ENCODE results near the gene RAB27A. TPM values are rescaled to one million over a fixed set of nuclear protein-coding genes. Genes with fewer than 3 reads are reported as not detected.
"Not testable (repeated sequence)": the region's sequence is repeated elsewhere in the genome, so short reads cannot be mapped to it uniquely, and the experiment has no call there.

RAB27A gene
- total and polyA plus RNA-seq, 4 donors: 20.5 to 67.5 (median 44.5) TPM

DNA sequence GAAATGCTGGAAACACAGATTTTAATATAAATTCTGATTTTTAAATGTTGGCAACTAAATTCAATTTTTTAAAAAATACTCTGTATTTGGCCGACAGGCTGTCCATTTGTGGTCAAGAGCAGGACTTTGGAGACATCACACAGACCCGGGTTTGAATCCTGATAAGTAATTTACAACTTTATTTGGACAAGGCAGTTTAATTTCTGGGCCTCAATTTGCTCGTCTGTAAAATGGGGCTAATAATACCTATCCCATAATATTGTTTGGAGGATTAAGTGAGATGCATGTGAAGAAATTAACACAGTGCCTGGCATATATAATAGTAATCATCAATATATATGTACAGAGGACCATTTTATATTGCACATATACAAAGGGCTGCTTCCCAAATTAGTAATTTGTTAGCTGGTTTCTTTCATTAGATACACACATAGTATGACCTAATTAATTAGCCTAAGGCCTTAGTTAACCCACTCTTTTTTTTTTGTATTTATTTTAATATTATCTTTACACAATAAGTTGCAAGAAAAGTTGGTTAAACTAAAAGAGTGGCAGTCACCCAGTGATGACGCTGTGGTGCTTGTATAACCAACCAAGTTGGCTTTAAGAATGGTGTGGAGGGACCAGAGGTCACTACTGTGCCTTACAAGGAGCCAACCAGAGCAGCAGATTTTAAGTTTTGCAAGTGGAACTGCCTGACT, 30.1 kb upstream of the RAB27A start:
- no peaks in the 10 kb centered on the region for H3K27me3 ChIP-seq (ENCODE audit: control insufficient read depth in 1 of 2, insufficient read depth in 2 of 2, low read length in 1 of 2)
- H3K9me3 ChIP-seq (ENCODE audit: control insufficient read depth, low read length): no peaks in the 10 kb centered on the region
- DNase-seq (peak in 1 of 2 donors; percentile 62), ATAC-seq (ENCODE audit: low FRiP score) (peak; percentile 80)
- WGBS, 2 donors: 23 to 30% methylated on average over 4 of the region's 4 CpGs
- H3K4me1 ChIP-seq (ENCODE audit: control insufficient read depth in 1 of 2, insufficient read depth in 2 of 2, low read length in 2 of 2): peaks cover 2 to 3% of the 10 kb centered on the region in 2 donors
- no peaks in the 10 kb centered on the region for H3K36me3 ChIP-seq (ENCODE audit: control insufficient read depth in 1 of 2, insufficient read depth in 2 of 2, low read length in 1 of 2)
- peak overlapping the region in 1 of 2 donors; percentile 19 for H3K27ac ChIP-seq (ENCODE audit: low read depth in 1 of 2, low read length in 2 of 2)
- peak overlapping the region; percentile 46 to 75 for H3K4me3 ChIP-seq (ENCODE audit: low read length in 2 of 2)
- intact Hi-C loops (cut with DNase I): loop anchor here in 1 of 2 donors (1.0 kb wide), 1 partner anchor 89 kb away; the partner anchor contains the start of genes CCPG1 and PIERCE2

GRCh38 chr15:55318588-55319494, 29.2 kb upstream of the RAB27A start, which contains the start of the genes PIGB and PIGBOS1:
Gene PIGB, plus strand, starts transcription at chr15:55319222. Its CDS starts 29 bp downstream, at chr15:55319251.
Gene PIGBOS1, minus strand, starts transcription at chr15:55319123. Its CDS starts 1,331 bp downstream, at chr15:55317792.
- intact Hi-C loops (cut with DNase I): loop anchor here in 1 of 2 donors (1.0 kb wide), 1 partner anchor 89 kb away; the partner anchor contains the start of genes CCPG1 and PIERCE2
- Histone ChIP-seq H3K27ac (ENCODE audit: low read depth in 1 of 2, low read length in 2 of 2) (peak within 1 kb of the TSS in 1 of 2 donors; percentile 74), H3K27me3 (ENCODE audit: control insufficient read depth in 1 of 2, insufficient read depth in 2 of 2, low read length in 1 of 2) (no peaks in the 10 kb centered on the region), H3K9me3 (ENCODE audit: control insufficient read depth, low read length) (no peaks in the 10 kb centered on the region), H3K4me3 (ENCODE audit: low read length in 2 of 2) (peak within 1 kb of the TSS; percentile 75 to 89), H3K4me1 (ENCODE audit: control insufficient read depth in 1 of 2, insufficient read depth in 2 of 2, low read length in 2 of 2) (peaks cover 2 to 3% of the 10 kb centered on the region in 2 donors), H3K36me3 (ENCODE audit: control insufficient read depth in 1 of 2, insufficient read depth in 2 of 2, low read length in 1 of 2) (no peaks in the 10 kb centered on the region)
- DNase-seq (peak; percentile 93), ATAC-seq (ENCODE audit: low FRiP score) (peak; percentile 98)
- 1 to 2% methylated on average over 49 of the region's 49 CpGs for WGBS, 2 donors

- 91% methylated on average over 24 of the region's 32 CpGs; no CpG with 5 or more reads in 1 of the 2 donors for WGBS, 2 donors
- not testable (repeated sequence) for DNase-seq
Measured at GRCh38 chr15:55302801-55303200, 13.2 kb upstream of the RAB27A start.

DNA sequence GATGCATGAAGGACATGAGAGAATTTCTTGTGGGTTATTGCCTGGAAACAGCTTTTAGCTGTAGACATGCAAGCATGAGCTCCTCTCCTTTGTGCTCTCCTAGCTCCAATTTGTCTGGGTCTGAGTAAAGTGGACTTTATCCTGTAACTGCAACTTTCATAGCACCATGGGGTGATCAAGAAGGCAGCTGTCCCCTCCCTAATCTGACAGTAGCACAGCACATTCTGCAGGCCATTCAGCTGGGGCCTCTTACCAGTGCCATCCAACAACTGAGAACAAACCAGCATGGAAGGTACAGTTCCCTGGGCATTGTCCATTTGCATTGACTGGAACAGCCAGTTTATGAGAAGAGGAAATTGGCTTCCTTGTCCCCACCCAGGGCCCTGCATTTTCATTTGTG, 7.7 kb upstream of the RAB27A start:
- Histone ChIP-seq H3K27ac (ENCODE audit: low read depth in 1 of 2, low read length in 2 of 2) (no peak overlapping the region), H3K4me1 (ENCODE audit: control insufficient read depth in 1 of 2, insufficient read depth in 2 of 2, low read length in 2 of 2) (no peaks in the 10 kb centered on the region), H3K27me3 (ENCODE audit: control insufficient read depth in 1 of 2, insufficient read depth in 2 of 2, low read length in 1 of 2) (no peaks in the 10 kb centered on the region), H3K36me3 (ENCODE audit: control insufficient read depth in 1 of 2, insufficient read depth in 2 of 2, low read length in 1 of 2) (no peaks in the 10 kb centered on the region), H3K9me3 (ENCODE audit: control insufficient read depth, low read length) (no peaks in the 10 kb centered on the region), H3K4me3 (ENCODE audit: low read length in 2 of 2) (no peak overlapping the region)
- no peak for DNase-seq
- ATAC-seq (ENCODE audit: low FRiP score): no peak
- intact Hi-C loops (cut with DNase I): loop anchor here in 1 of 2 donors (10.0 kb wide), 2 partner anchors 137 to 1323 kb away; partner anchors contain the start of gene UNC13C

More at GRCh38 chr15:55302801-55303200, 13.2 kb upstream of the RAB27A start:
- intact Hi-C loops (cut with DNase I); H3K27ac ChIP-seq (ENCODE audit: low read depth in 1 of 2, low read length in 2 of 2); H3K27me3 ChIP-seq (ENCODE audit: control insufficient read depth in 1 of 2, insufficient read depth in 2 of 2, low read length in 1 of 2); H3K9me3 ChIP-seq (ENCODE audit: control insufficient read depth, low read length); ATAC-seq (ENCODE audit: low FRiP score); H3K4me1 ChIP-seq (ENCODE audit: control insufficient read depth in 1 of 2, insufficient read depth in 2 of 2, low read length in 2 of 2); H3K4me3 ChIP-seq (ENCODE audit: low read length in 2 of 2); H3K36me3 ChIP-seq (ENCODE audit: control insufficient read depth in 1 of 2, insufficient read depth in 2 of 2, low read length in 1 of 2): not testable (repeated sequence)

DNA sequence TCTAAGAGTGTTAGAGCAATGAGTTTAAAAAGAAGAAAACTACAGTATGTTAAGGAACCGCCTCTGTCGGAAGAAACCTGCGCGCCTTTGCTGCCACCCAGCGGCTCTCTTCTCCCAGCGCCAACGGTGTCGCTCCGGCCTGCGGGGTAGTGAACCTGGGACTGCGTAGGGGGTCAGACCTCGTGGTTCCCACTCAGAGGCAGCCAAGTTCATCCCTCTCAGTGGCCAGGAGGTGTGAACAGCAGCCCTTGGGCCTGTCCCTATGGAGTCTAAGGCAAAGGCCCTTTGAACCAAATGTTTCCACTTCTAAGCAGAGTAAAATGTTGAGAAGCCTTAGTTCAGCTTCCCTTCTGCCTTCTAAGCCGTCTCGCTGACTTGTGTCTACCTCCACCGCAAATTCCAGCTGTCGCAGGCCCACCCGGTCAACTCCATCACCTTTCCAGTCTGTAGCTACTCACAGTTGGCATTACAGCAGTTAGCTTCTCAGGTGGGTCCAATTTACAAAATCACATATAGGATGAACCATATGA, 980 bp upstream of the RAB27A start:
- WGBS, 2 donors: 13% methylated on average over 17 of the region's 17 CpGs
- Histone ChIP-seq H3K27me3 (ENCODE audit: control insufficient read depth in 1 of 2, insufficient read depth in 2 of 2, low read length in 1 of 2) (no peaks in the 10 kb centered on the region), H3K4me1 (ENCODE audit: control insufficient read depth in 1 of 2, insufficient read depth in 2 of 2, low read length in 2 of 2) (no peaks in the 10 kb centered on the region), H3K4me3 (ENCODE audit: low read length in 2 of 2) (peak overlapping the region; percentile 70 to 71), H3K9me3 (ENCODE audit: control insufficient read depth, low read length) (no peaks in the 10 kb centered on the region), H3K27ac (ENCODE audit: low read depth in 1 of 2, low read length in 2 of 2) (peak overlapping the region in 1 of 2 donors; percentile 82), H3K36me3 (ENCODE audit: control insufficient read depth in 1 of 2, insufficient read depth in 2 of 2, low read length in 1 of 2) (no peaks in the 10 kb centered on the region)
- peak; percentile 91 to 96 for DNase-seq
- intact Hi-C loops (cut with DNase I): loop anchor here (2.0 to 10.0 kb wide), 4 partner anchors 70 to 1316 kb away; partner anchors contain the start of gene UNC13C (in 1 of the 2)
- ATAC-seq (ENCODE audit: low FRiP score): peak; percentile 96

- 1% methylated on average over 27 to 37 of the region's 37 CpGs for WGBS, 2 donors
- no peaks in the 10 kb centered on the region for H3K4me1 ChIP-seq (ENCODE audit: control insufficient read depth in 1 of 2, insufficient read depth in 2 of 2, low read length in 2 of 2)
- intact Hi-C loops (cut with DNase I): loop anchor here in 1 of 2 donors (1.0 kb wide), 2 partner anchors 69 to 92 kb away; no protein-coding TSS in a partner anchor
- no peaks in the 10 kb centered on the region for H3K27me3 ChIP-seq (ENCODE audit: control insufficient read depth in 1 of 2, insufficient read depth in 2 of 2, low read length in 1 of 2)
- peak overlapping the region; percentile 71 to 80 for H3K27ac ChIP-seq (ENCODE audit: low read depth in 1 of 2, low read length in 2 of 2)
- no peaks in the 10 kb centered on the region for H3K9me3 ChIP-seq (ENCODE audit: control insufficient read depth, low read length)
- peak in 1 of 2 donors; percentile 47 for DNase-seq
- H3K4me3 ChIP-seq (ENCODE audit: low read length in 2 of 2): peak overlapping the region; percentile 70 to 71
- peak; percentile 36 for ATAC-seq (ENCODE audit: low FRiP score)
- no peaks in the 10 kb centered on the region for H3K36me3 ChIP-seq (ENCODE audit: control insufficient read depth in 1 of 2, insufficient read depth in 2 of 2, low read length in 1 of 2)
Measured at GRCh38 chr15:55289011-55289745, 435 bp downstream of the RAB27A start.

DNA sequence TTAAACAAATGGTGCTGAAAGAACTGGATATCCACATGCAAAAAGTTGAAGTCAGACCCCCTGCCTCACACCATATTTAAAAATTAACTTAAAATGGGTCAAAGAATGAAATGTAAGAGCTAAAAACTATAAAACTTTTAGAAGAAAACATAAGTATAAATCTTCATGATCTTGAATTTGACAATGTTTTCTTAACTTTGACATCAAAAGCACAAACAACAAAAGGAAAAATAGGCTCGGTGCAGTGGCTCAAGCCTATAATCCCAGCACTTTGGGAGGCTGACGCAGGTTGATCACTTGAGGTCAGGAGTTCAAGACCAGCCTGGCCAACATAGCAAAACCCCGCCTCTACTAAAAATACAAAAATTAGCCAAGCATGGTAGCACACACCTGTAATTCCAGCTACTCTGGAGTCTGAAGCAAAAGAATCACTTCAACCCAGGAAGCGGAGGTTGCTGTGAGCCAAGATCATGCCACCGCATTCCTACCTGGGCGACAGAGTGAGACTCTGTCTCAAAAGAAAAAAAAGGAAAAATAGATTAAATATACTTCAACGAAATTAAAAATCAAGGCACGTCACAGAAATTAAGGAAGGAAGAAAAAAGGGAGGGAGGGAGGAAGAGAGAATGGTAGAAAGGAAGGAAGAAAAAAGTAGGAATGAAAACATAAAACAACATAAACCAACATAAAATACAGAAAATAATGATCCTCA, 1.5 kb downstream of the RAB27A start:
- intact Hi-C loops (cut with DNase I): no loop called here
- Histone ChIP-seq H3K27ac (ENCODE audit: low read depth in 1 of 2, low read length in 2 of 2) (no peak overlapping the region), H3K36me3 (ENCODE audit: control insufficient read depth in 1 of 2, insufficient read depth in 2 of 2, low read length in 1 of 2) (no peaks in the 10 kb centered on the region), H3K4me1 (ENCODE audit: control insufficient read depth in 1 of 2, insufficient read depth in 2 of 2, low read length in 2 of 2) (no peaks in the 10 kb centered on the region), H3K27me3 (ENCODE audit: control insufficient read depth in 1 of 2, insufficient read depth in 2 of 2, low read length in 1 of 2) (no peaks in the 10 kb centered on the region), H3K4me3 (ENCODE audit: low read length in 2 of 2) (peak overlapping the region in 1 of 2 donors; percentile 70), H3K9me3 (ENCODE audit: control insufficient read depth, low read length) (no peaks in the 10 kb centered on the region)
- DNase-seq (no peak), ATAC-seq (ENCODE audit: low FRiP score) (no peak)
- 91 to 94% methylated on average over 8 of the region's 8 CpGs for whole genome bisulfite sequencing, 2 donors

All from aorta (tissue), 5 donors.